ENCODE results near the gene SLC5A9.
A peak's percentile ranks its signal among the peaks of the same experiment; 100 is the strongest.

Gene SLC5A9

DNA sequence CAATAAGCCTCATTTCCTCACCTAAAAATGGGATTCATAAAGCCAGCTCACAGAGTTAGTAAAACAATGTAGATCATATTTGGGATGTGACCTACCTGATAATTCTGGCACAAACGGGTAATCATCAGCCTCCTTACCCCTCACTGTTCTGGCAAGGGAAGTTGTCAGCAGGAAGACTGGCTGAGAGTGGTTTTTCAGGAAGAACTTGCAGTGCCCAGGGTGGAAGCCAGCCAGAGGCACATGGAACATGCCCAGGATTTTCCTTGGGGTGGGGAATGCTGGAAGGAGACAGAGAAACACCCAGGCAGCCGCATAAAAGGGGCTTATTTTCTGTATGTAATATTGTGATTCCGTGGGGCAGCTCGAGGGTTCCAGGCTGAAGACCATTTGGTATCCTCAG is 7.7 kb upstream of the SLC5A9 start:
- no peak for DNase-seq

DNA sequence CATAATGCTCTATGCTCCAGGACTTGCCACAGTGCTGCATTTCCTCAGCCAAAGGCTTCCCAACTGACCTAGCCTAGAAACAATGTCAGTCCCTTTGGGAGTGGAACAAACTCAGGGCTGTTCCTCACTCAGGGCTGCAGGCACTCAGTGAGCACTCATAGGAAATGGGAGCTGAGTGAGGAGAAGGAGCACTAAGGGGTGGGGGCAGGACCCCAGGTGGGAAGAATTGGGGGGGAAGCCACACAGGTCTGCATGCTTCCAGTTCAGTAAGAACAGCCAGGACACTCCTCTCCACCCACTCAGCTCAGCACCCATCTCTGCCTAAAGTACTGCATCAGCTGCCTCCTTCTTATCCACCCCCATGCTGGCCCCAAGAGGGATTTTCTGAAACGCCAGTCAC is 7.3 kb upstream of the SLC5A9 start:
- no peak for DNase-seq

DNA sequence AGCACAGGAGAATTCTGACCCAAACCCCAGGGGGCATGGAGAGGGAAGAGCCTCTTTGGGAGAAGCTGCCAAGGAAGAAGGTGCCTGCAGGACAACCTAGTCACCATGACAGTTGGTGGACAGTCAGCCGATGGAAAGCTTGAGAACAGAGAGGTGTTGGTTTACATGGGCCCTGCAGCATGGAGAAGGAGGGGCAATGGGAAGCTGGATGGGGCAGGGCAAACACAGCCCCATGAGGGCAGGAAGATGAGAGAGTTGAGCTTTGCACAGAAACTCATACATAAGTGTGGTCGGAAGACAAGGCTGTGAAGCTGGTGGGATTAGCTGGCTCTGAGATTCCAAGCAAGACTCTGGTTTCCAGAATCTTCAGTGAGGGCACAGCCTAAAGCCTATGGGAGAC is 6.6 kb upstream of the SLC5A9 start:
- no peak for DNase-seq

DNA sequence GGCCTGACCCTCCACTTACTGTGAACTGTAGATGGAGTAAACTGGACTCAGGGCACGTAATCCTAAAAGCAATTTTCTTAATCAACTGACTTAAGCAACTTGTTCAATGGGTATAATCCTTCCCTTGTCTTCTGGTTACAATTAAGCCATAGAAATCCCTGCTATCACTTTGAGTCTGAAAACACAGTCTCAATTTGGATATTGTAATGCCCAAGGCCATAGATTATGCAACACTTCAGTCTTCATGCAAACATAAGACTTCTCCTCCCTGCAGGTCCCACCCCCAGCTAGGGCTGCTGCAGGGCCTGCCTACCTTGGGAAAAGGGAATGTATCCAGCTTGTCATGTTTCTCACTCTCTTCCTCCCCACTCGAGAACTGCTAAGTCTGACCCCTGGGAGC is 6.2 kb upstream of the SLC5A9 start:
- no peak for DNase-seq

DNA sequence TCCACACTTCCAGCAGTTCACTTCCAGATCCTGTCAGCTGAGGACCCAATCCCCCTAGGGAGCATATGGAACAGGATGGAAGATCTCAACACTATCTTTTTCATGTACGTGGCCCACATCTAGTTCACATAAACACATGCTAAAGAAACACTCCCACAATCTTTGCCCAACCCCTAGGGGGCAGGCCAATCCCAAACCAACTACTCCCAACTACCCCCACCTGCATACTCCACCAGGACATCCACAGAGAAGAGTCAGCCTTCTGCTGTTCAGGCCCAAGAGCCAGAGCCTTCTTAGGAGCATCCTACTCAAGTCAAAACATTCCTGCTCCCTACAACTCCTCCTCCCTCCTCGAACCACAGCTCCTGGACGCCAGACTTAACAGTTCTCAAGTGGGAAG is 5.6 kb upstream of the SLC5A9 start:
- no peak for DNase-seq

DNA sequence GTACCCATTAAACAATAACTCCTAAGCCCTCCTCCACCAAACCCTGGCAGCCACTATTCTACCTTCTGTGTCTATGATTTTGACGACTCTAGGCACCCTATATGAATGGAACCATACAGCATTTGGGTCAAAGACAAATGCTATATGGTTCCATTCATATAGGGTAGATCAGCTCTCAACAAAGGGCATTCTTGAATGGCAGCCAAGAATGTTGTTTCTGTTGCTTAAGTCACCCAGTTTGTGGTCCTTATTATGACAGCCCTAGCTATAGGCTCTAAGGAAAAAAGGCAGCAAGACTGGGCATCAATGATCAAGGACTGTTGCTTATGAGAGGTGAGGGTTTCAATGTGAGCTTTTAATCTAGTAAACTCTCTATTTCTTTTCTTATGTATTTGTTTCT is 4.7 kb upstream of the SLC5A9 start:
- DNase-seq, result no peak

DNA sequence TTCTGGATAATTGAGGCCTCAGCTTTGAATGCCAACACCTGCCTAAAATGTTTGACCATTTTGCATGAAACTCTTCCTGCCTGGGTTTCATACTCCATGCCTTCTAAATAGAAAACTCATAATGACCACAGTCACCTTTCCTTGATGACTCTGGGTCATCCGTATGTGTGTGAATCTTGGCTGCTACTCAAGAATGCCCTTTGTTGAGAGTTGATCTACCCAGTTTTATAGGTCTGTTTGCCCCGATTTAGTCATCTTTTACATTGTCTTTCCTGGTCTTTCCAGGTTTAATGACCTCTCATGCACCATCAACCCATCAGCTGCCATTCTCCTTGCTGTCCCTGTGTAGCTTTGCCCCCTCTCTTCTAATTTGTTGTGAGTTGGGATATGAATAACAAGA is 2.7 kb upstream of the SLC5A9 start:
- DNase-seq, result no peak

DNA sequence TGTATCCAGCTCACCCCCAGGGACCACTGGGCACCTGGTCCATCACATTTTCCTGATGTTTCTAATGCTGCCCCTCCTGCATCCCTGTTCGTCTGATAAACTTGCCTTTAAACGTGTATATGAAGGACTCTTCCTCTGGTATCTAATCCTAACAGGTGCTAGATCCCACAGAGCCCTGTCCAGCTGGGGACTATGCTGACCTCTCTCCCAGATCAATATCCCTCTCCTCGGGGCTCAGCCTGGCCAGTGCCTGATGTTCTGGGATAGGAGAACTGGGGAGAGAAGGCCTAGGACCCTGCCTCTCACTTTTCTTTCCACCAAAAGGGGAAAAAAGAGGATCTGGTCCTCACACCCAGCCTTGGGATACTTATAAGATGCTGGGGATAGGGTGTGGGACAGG is 1.4 kb upstream of the SLC5A9 start:
- DNase-seq, result no peak

DNA sequence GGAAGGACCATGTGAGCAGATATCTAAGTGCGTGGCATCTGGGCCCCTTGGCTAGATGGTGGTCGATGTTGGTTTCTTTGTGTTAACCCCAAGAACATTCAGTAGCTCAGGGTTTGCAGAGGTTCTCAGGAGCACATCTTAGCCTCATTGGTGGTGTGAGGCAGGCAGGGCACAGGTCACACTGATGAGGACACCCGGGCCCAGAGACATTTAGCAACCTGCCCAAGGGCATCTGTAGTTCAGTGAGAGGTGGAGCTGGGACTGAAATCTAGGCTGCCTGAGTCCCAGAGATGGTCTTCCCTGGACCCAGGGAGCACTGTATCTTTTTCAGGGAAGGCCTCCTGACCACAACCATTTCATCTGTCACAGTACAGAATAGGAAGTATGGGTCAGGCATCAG is 859 bp upstream of the SLC5A9 start:
- no peak for DNase-seq

DNA sequence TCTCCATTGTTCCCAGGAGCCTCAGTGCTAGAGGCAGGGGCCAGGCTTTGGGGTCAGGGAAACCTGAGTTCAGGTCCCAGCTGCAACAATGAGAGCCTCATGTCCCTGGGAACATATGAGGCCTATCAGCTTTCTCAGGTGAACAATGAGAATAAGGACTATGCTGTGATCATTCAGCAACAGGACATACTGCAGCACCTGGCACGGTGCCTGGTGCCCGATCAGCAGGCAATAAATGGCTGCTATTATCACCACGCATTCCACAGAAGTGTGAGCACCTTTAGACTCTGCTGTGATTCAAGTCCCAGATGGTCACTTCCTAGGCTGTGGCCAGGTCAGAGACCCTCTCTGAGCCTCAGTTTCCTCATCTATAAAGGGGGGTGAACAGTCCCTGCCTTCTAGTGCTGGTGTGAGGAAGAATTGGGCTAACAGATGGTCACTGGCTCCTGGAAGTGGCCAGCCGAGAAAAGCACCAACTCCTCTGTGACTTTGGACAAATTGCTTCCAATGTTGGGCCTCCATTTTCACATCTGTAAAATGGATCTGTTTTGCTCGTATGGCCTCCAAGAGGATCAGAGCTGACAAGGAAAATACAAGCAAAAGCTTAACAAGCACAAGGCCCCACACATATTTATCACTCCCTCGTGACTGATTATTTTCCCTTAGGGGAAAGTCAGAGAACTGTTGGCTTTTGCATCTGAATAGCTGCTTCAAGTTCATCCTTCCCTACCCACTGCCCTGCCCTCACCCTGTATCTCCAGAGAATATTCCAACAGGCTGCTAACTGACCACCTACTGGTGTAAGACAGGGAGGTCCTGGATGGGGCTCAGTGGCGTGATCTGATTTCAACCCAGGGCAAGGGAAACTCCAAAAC is 1.1 kb downstream of the SLC5A9 start:
- no peak for DNase-seq

DNA sequence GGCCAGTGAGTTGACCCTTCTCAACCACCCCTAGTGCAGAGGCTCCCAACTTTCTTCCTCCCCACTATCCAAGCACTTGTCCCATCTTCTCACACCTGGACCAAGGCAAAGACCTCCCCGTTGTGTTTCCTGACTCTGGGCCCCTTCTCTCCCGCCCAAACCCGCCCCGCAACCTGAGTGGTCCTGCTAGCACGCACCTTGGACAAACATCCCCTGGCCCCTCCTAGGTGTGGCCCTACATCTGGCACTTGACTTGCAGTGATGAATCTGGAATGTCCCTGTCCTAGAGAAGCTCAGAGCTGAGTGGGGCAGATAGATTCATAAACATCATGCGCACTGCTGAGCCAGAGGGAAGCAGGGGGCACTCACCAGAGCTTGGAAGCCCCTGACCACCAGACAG is 2.3 kb downstream of the SLC5A9 start:
- no peak for DNase-seq

DNA sequence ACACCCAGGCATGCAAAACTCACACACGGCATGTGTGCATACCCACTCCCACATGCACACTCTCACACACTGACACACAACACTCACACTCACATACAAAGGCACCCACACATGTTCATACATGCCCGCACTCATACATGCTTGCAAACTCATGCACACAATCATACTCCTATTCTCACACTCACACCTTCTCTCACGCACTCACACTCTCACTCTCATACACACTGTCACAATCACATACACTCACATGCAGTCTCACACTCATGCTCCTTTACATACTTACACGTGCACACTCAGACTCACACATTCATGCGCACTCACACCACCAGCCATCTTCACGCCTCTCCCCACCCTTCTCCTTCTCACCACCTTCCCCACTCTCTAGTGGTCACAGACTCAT is 3.1 kb downstream of the SLC5A9 start:
- no peak for DNase-seq

DNA sequence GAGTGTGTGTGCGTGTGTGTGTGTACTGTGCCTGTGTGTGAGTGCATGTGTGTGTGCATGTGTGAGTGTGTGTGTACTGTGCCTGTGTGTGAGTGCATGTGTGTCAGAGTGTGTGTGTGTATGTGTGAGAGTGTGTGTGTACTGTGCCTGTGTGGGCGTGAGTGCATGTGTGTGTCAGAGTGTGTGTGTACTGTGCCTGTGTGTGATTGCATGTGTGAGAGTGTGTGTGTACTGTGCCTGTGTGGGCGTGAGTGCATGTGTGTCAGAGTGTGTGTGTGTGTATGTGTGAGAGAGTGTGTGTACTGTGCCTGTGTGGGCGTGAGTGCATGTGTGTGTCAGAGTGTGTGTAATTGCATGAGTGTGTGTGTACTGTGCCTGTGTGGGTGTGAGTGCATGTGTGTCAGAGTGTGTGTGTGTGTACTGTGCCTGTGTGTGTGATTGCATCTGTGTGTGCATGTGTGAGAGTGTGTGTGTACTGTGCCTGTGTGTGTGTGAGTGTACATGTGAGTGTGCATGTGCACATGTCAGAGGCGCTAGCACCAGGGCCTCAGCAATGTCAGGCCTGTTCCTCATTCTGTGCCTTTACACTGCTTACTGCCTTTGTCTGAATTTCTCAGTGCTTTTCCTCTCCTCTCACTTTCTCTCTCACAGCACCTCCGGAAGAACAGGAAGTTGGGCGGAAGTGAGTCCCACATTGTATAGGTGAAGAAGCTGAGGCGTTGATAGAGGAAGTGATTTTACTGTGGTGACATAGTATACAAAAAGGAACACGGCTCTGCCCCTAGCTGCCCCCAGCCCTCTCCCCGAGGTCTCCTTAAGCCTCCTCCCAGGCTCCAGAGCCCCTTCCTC is 4.9 kb downstream of the SLC5A9 start:
- DNase-seq, result peak; percentile 34

DNA sequence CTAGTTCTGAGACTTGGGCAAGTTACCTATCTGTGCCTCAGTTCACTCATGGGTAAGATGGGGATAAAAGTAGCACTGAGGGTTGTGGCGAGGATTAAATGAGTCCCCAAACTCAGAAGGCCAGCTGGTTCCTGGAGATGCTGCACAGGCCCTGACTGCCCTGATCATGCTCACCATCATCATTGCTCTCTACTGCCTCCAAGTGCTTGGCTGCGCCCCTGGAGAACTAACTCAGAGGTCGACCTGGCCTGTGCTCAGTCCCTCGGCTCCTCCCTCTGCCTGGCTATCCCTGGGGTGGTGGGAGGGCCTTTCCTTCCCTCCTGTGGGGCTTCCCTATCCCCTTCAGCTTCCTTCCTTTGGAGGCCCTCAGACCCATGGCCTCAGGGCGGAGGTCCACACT is 5.6 kb downstream of the SLC5A9 start:
- DNase-seq, result no peak

DNA sequence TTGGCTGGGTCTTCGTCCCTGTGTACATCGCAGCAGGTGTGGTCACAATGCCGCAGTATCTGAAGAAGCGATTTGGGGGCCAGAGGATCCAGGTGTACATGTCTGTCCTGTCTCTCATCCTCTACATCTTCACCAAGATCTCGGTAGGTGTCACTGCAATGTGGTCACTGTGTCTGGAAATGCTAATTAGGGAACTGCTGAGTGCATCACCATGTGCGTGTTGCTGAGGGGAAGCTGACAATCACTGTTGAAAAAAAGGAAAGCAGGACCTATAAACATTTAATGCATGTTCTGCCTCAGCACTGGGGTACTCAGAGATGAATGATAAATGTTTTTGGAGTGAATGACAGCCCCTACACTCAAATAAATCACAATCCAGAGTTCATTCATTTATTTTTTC is 6.8 kb downstream of the SLC5A9 start:
- no peak for DNase-seq

DNA sequence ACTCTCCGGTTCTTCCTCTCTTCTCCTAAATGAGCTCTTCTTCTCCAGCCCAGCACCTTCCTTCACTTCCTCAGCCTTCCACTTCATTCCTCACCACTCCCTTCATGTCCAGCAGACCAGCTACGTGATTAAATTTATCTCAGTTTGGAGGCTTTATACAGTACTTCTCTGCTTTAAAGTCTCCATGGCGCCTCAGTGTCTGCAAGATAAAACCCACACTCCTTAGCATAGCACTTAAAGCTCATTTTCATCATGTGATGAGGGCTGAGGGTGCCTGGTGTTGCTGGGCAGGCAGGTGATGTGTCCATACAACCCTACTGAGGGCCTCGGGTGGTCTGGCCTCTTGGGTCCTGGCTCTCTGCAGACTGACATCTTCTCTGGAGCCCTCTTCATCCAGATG is 7.7 kb downstream of the SLC5A9 start:
- no peak for DNase-seq

DNA sequence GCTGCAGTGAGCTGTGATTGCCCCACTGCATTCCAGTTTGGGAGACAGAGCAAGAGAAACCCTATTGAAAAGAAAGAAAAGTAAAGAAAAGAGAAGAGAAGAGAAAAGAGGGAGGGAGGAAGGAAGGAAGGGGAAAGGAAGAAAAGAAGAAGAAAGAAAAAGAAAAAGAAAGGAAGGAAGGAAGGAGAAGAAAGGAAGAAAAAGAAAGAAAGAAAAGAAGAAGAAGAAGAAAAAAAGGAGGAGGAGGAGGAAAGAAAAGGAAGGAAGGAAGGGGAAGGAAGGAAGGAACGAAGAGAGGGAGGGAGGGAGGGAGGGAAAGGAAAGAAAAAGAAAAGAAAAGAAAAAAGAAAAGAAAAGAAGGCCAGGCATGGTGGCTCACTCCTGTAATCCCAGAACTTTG is 10.2 kb downstream of the SLC5A9 start:
- no peak for DNase-seq

DNA sequence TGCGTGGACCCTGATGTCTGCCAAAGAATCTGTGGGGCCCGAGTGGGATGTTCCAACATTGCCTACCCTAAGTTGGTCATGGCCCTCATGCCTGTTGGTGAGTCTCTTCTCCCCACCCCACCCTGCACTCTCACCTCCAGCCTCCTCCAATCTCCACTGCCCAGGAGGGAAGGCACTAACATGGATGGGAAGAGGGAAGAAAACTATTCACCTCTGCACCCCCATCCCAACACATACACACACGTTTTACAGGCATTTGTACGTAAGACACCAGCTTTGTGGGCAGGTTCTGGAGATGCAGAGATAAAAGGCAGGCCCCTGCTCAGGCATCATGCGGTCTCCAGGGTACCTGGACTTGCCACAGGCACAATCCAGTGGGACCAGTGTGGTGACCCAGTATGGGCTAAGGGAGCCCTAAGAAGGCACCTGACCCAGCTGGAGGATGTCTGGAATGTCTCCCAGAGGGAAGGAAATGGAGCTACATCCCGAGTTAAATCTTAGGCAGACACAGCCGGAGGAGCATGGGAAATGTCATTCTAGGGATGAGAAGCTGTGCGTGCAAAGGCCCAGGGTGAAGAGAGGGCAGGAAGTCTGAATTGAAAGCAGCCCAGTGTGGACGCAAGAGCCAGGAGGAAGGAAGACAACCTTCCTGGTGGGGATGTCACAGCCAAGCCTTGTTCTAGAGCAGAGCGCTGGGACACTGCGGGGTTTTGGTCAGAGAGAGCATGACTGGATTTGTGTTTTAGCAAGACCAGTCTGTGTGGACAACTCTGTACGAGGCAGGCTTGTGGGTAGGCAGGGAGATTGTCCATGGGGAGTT is 11.4 kb downstream of the SLC5A9 start:
- DNase-seq, result no peak

DNA sequence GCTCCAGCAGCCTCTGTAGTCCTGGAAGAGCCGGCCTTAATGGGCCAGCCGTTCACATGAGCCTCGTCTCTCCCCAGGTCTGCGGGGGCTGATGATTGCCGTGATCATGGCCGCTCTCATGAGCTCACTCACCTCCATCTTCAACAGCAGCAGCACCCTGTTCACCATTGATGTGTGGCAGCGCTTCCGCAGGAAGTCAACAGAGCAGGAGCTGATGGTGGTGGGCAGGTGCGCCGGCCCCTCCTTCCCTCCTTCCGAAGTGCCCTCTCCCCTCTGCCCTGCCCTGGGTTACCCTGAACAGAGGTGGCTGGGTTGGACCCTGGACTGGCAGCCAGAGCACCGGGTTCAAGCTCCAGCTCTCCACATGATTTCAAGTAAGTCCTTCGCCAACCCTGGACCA is 13.1 kb downstream of the SLC5A9 start:
- no peak for DNase-seq

DNA sequence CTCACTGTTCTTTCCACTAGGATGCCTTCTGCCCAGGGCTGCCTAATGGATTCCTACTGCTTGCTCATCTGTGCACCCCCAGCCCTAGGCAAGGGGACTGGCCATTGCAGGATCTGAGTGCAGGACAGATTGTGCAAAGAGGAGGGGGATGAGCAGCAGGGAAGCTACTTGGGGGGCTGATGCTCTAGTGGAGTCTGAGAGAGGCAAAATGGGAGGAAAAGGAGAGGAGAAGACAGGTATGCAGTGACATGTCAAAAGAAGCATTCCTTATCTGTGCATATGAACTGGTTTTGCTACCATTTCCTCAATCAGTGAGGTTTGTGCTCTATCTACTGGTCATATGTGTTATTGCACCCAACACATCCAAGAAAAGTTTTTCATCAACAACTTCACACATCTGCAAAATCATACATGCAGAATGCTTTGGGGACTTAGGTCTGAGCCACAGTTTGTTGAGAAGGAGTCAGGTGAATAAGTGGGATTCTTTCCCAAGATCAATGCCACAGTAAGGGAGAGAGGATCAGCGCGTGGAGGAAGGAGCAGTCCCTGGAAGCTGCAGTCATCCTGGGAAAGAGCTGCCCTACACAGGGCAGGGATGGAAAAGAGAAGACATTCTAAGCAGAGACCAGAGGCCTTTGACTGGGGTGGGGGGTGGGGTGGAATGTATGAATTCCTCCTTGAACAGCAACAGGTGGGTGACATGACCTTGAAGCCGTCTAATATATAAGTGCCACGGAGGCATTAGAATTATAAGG is 14.4 kb downstream of the SLC5A9 start:
- DNase-seq, result peak; percentile 46

DNA sequence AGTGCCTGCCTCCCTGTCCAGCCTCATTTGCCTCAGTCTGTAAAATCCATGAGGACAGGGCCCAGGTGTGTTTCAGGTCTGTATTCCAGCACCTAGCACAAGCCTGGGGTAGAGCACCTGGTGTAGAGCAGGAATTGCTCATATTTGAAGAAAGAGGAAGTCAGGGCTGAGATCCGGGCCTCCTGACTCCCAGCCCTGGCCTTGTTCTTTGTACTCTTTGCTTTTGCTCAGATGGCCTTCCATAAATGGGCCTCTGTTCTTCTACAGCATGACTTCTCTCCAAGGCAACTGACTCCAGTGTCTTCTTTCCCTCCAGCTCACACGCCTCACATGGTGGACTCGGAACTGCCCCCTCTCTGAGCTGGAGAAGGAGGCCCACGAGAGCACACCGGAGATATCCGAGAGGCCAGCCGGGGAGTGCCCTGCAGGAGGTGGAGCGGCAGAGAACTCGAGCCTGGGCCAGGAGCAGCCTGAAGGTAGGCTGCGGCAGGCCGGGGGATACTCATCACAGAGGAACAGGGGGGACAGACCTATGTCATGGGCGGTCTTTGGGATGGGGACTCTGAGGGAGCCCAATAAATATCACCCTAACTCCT is 19.7 kb downstream of the SLC5A9 start:
- DNase-seq, result no peak

DNA sequence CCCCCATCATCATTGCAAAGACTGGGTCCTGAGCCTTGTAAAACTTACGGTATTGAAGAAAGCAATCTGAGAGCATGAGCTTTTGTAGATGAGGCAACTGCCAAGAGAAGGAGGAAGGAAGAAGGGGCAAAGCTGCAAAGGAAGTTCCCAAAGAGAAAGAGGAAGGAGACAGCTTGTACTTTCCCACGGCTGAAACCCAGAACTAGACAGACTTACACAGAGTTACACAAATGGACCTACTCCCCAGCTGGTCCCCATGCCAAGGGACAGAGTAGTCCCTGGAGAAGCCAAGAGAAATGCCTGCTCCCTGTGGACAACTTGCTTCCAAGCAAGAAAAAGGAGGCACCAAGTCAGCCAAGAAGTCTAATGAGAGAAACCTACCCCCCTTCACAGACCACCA is 22.6 kb downstream of the SLC5A9 start:
- DNase-seq, result peak; percentile 8

All from CD4-positive, alpha-beta T cell treated with Interleukin-17A for 1 hour (primary cell).